Ovary (tissue), 9 donors: Measurements from ENCODE around the gene ENO1. TPM values are rescaled to one million over a fixed set of nuclear protein-coding genes. Genes with fewer than 3 reads are reported as not detected.

Experiments
- DNase-seq, 5 donors: peaks; one replicate each; pipeline ENCODE4 v3.0.0-alpha.2; 2019 to 2020
- H3K27ac ChIP-seq, 2 donors: fragments of 200-600 bp; one replicate each; pipeline versions ENCODE4 v1.5.1 to v1.8.0; 2019 to 2022
- H3K27me3 ChIP-seq: fragments of 200-600 bp; one replicate; pipeline ENCODE4 v1.8.0; 2022
- H3K36me3 ChIP-seq: fragments of 200-600 bp; sonication (generic); one replicate; pipeline ENCODE4 v1.5.1; 2019
- H3K4me1 ChIP-seq: one replicate; pipeline ENCODE4 v1.8.1; 2013; ENCODE audit warnings: mild to moderate bottlenecking, moderate library complexity; ENCODE audit not compliant: insufficient read depth
- H3K4me3 ChIP-seq: fragments of 200-600 bp; sonication (generic); one replicate; pipeline ENCODE4 v1.5.1; 2017
- H3K9me3 ChIP-seq, 2 donors: fragments of 200-600 bp in 1 of 2; sonication (generic) in 1 of 2; one replicate each; pipeline versions ENCODE4 v1.5.1 to v1.8.1; 2013 to 2019; ENCODE audit warnings: mild to moderate bottlenecking in 1 of 2, moderate library complexity in 1 of 2
- CTCF ChIP-seq, 3 donors: fragments of 450-650 bp in 2 of 3; fragments of 200-600 bp in 1 of 3; IDR thresholded peaks; one replicate each; pipeline versions ENCODE4 v1.5.1 to v1.8.0; 2016 to 2022; ENCODE audit warnings: antibody characterized with exemption in 3 of 3, mild to moderate bottlenecking in 1 of 3
- EP300 ChIP-seq: sonication (generic); formaldehyde crosslinking; IDR thresholded peaks from one replicate; pipeline ENCODE4 v1.6.1; 2017; ENCODE audit warnings: antibody characterized with exemption
- POLR2A ChIP-seq: fragments of 450-650 bp; IDR thresholded peaks from one replicate; pipeline ENCODE4 v1.6.1; 2017; ENCODE audit warnings: antibody characterized with exemption, mild to moderate bottlenecking, moderate library complexity
- WGBS, 3 donors: extraction: QIAGEN DNeasy Blood & Tissue Kit in 1 of 3; methylation state at CpG; one replicate each; pipeline versions ENCODE4 v1.1.5 to v1.1.7; 2013 to 2017; 5-methylcytosine and 5-hydroxymethylcytosine counted together
- intact Hi-C, 4 donors: fragments of 100-400 bp; cut with DNase I; formaldehyde crosslinking; loops; one replicate each; pipeline versions ENCODE4 v1.11.0 to v1.15.1; 2022 to 2023
- polyA plus RNA-seq, 2 donors: library from polyadenylated mRNA; stranded (reverse); fragments of 200-250 nt in 1 of 2; fragments of 350-450 nt in 1 of 2; fragmentation: Illumina TruSeq in 1 of 2; extraction: RNeasy Lipid Tissue Mini Kit (QIAGEN cat#74804) in 1 of 2; gene quantifications; one replicate each; pipeline ENCODE4 v1.2.3, GENCODE V29; 2013 to 2014
- total RNA-seq, 7 donors: library from RNA; depleted of rRNA in 2 of 7; stranded (reverse); fragments of >200 nt in 2 of 7; fragmentation: NEBNext Ultra II Directional in 3 of 7; extraction: Animal tissue kit (Norgen Biotek cat#: 25700) in 3 of 7; gene quantifications; one replicate each; pipeline versions ENCODE4 v1.1.0 to v1.2.4, GENCODE V29; 2016 to 2023
- donor health status: DM: no; HTN: no; CAD: no; lungs with moderate emphysema.
- donor health status: DM: no; HTN: no; CAD: no.
- donor health status: Bipolar disorder and iron deficiency.
- donor health status: DM: yes; HTN: yes; CAD: no.
- donor health status: DM: no; HTN: no; CAD: no.
- donor health status: DM: yes; HTN: yes; CAD: no.

The ENO1 gene
- total and polyA plus RNA-seq, 9 donors = 158 to 569 (median 404) TPM

GRCh38 chr1:8873001-8873400 lies 5.5 kb downstream of the ENO1 start:
- DNase-seq = no peak
- TF ChIP-seq CTCF (IDR thresholded peaks at IDR 0.05) = no peak
- TF ChIP-seq POLR2A = no peak
- TF ChIP-seq EP300 = no peak
- H3K36me3 ChIP-seq = no peaks in the 10 kb centered on the region
- WGBS, 3 donors = 87 to 93% (median 91%) methylated on average over 5 of the region's 5 CpGs
- H3K9me3 ChIP-seq = no peaks in the 10 kb centered on the region
- H3K4me3 ChIP-seq = no peak overlapping the region
- H3K27ac ChIP-seq = no peak overlapping the region
- peaks cover 10% of the 10 kb centered on the region for H3K4me1 ChIP-seq
- intact Hi-C loops = no loop called here
- no peaks in the 10 kb centered on the region for H3K27me3 ChIP-seq

GRCh38 chr1:8871965-8872399 lies 6.5 kb downstream of the ENO1 start:
- WGBS, 3 donors = 64 to 81% (median 68%) methylated on average over 5 of the region's 5 CpGs
- no peak for TF ChIP-seq CTCF (IDR thresholded peaks at IDR 0.05)
- TF ChIP-seq EP300 = no peak
- TF ChIP-seq POLR2A = no peak
- Histone ChIP-seq H3K4me3 (no peak overlapping the region), H3K4me1 (peaks cover 7% of the 10 kb centered on the region), H3K9me3 (no peaks in the 10 kb centered on the region), H3K36me3 (no peaks in the 10 kb centered on the region), H3K27me3 (no peaks in the 10 kb centered on the region), H3K27ac (no peak overlapping the region)
- intact Hi-C loops = no loop called here
- no peak for DNase-seq

- TF ChIP-seq POLR2A = no peak
- TF ChIP-seq EP300 = no peak
- no peak for TF ChIP-seq CTCF (IDR thresholded peaks at IDR 0.05)
- Histone ChIP-seq H3K4me3 (no peak overlapping the region), H3K4me1 (peaks cover 4% of the 10 kb centered on the region), H3K27me3 (no peaks in the 10 kb centered on the region), H3K36me3 (no peaks in the 10 kb centered on the region), H3K27ac (no peak overlapping the region), H3K9me3 (no peaks in the 10 kb centered on the region)
- WGBS, 3 donors = 84 to 88% (median 84%) methylated on average over 7 of the region's 7 CpGs
- intact Hi-C loops = no loop called here
- no peak for DNase-seq
Observed at GRCh38 chr1:8871539-8871935, 6.9 kb downstream of the ENO1 start.

- no peak for DNase-seq
- Histone ChIP-seq H3K4me3 (no peak overlapping the region), H3K4me1 (peaks cover 4% of the 10 kb centered on the region), H3K9me3 (no peaks in the 10 kb centered on the region), H3K36me3 (no peaks in the 10 kb centered on the region), H3K27ac (no peak overlapping the region), H3K27me3 (no peaks in the 10 kb centered on the region)
- WGBS, 3 donors = 85 to 88% (median 87%) methylated on average over 18 of the region's 18 CpGs
- TF ChIP-seq POLR2A (no peak), CTCF (IDR thresholded peaks at IDR 0.05) (no peak), EP300 (no peak)
- intact Hi-C loops = no loop called here
Observed at GRCh38 chr1:8870616-8871538, 7.6 kb downstream of the ENO1 start.
